WI38 (cell line): Measurements from ENCODE around the gene STRA8.

ENCODE experiments used
- H3K4me3 ChIP-seq: 2 replicates; pipeline ENCODE4 v1.5.1; 2011; ENCODE audit warnings: low read depth, mild to moderate bottlenecking, control low read depth, low read length
- CTCF ChIP-seq: IDR thresholded peaks from 2 replicates; pipeline ENCODE4 v1.5.1; 2012; ENCODE audit warnings: low read depth, mild to moderate bottlenecking, control low read depth, low read length

The STRA8 gene

GRCh38 chr7:135233570-135233969, at the start of gene STRA8:
Gene STRA8, plus strand, starts transcription at chr7:135233838. Its CDS starts 6,687 bp downstream, at chr7:135240525.
- no peak within 1 kb of the TSS for H3K4me3 ChIP-seq
- TF ChIP-seq CTCF: no peak

GRCh38 chr7:135184254-135184841, 49.3 kb upstream of the STRA8 start:
- no peak for TF ChIP-seq CTCF
- H3K4me3 ChIP-seq: no peak overlapping the region

- TF ChIP-seq CTCF: no peak
- H3K4me3 ChIP-seq: no peak overlapping the region
Measured at GRCh38 chr7:135185471-135186260, 48.0 kb upstream of the STRA8 start.

GRCh38 chr7:135186261-135186540, 47.4 kb upstream of the STRA8 start:
- H3K4me3 ChIP-seq: no peak overlapping the region
- no peak for TF ChIP-seq CTCF

GRCh38 chr7:135186841-135187253, 46.8 kb upstream of the STRA8 start:
- no peak overlapping the region for H3K4me3 ChIP-seq

GRCh38 chr7:135188298-135188984, 45.2 kb upstream of the STRA8 start:
- TF ChIP-seq CTCF: no peak
- no peak overlapping the region for H3K4me3 ChIP-seq

More at GRCh38 chr7:135186841-135187253, 46.8 kb upstream of the STRA8 start:
- no peak for TF ChIP-seq CTCF

- no peak overlapping the region for H3K4me3 ChIP-seq
- TF ChIP-seq CTCF: no peak
Measured at GRCh38 chr7:135189221-135189662, 44.4 kb upstream of the STRA8 start.
